ENCODE measurements around the gene XNDC1N. TPM values are rescaled to one million over a fixed set of nuclear protein-coding genes. Genes with fewer than 3 reads are reported as not detected.

The XNDC1N gene
- total RNA-seq (2014; rRNA removed; shearing (Covaris generic)): 2.8 and 10.8 TPM in 2 replicates

GRCh38 chr11:71927820-71928736, at the start of gene XNDC1N:
TSS of gene XNDC1N (minus strand) at chr11:71928594. CDS start at chr11:71923353, 5,241 bp downstream.
- DNase-seq (ENCODE audit: low read depth): peak; percentile 90

GRCh38 chr11:71977743-71978418, 49.5 kb upstream of the XNDC1N start:
- DNase-seq (ENCODE audit: low read depth): peak; percentile 52

GRCh38 chr11:71977090-71977489, 48.7 kb upstream of the XNDC1N start:
- no peak for DNase-seq (ENCODE audit: low read depth)

GRCh38 chr11:71976551-71976950, 48.2 kb upstream of the XNDC1N start:
- no peak for DNase-seq (ENCODE audit: low read depth)

GRCh38 chr11:71971680-71972079, 43.3 kb upstream of the XNDC1N start:
- peak; percentile 5 for DNase-seq (ENCODE audit: low read depth)

GRCh38 chr11:71964641-71965040, 36.2 kb upstream of the XNDC1N start:
- DNase-seq (ENCODE audit: low read depth): peak; percentile 41

- no peak for DNase-seq (ENCODE audit: low read depth)
Measured at GRCh38 chr11:71963468-71963867, 35.1 kb upstream of the XNDC1N start.

- peak; percentile 83 for DNase-seq (ENCODE audit: low read depth)
Measured at GRCh38 chr11:71962428-71963038, 34.1 kb upstream of the XNDC1N start.

GRCh38 chr11:71955898-71956456, 27.6 kb upstream of the XNDC1N start:
- DNase-seq (ENCODE audit: low read depth): no peak

- DNase-seq (ENCODE audit: low read depth): no peak
Measured at GRCh38 chr11:71951741-71952310, 23.4 kb upstream of the XNDC1N start.

- DNase-seq (ENCODE audit: low read depth): no peak
Measured at GRCh38 chr11:71949034-71949433, 20.6 kb upstream of the XNDC1N start.

GRCh38 chr11:71948314-71949027, 20.1 kb upstream of the XNDC1N start:
- peak; percentile 67 for DNase-seq (ENCODE audit: low read depth)

GRCh38 chr11:71947498-71947897, 19.1 kb upstream of the XNDC1N start:
- no peak for DNase-seq (ENCODE audit: low read depth)

GRCh38 chr11:71946144-71946571, 17.8 kb upstream of the XNDC1N start:
- peak; percentile 81 for DNase-seq (ENCODE audit: low read depth)

GRCh38 chr11:71940561-71941219, 12.3 kb upstream of the XNDC1N start:
- DNase-seq (ENCODE audit: low read depth): no peak

GRCh38 chr11:71937826-71938225, 9.4 kb upstream of the XNDC1N start:
- DNase-seq (ENCODE audit: low read depth): no peak

- DNase-seq (ENCODE audit: low read depth): no peak
Measured at GRCh38 chr11:71936825-71937224, 8.4 kb upstream of the XNDC1N start.

GRCh38 chr11:71935338-71935925, 7.0 kb upstream of the XNDC1N start:
- no peak for DNase-seq (ENCODE audit: low read depth)

- DNase-seq (ENCODE audit: low read depth): no peak
Measured at GRCh38 chr11:71934213-71934612, 5.8 kb upstream of the XNDC1N start.
